ENCODE measurements around the gene SEMA3D.

The SEMA3D gene

GRCh38 chr7:85070967-85071628, 115.8 kb downstream of the SEMA3D start:
- no peak overlapping the region for H3K4me3 ChIP-seq (ENCODE audit: insufficient read depth, low read depth, low read length)
- no peaks in the 10 kb centered on the region for H3K36me3 ChIP-seq (ENCODE audit: control insufficient read depth, insufficient read depth, low read length)
- no peak overlapping the region for H3K27ac ChIP-seq (ENCODE audit: insufficient read depth, low read depth, low read length, poor library complexity, severe bottlenecking)
- H3K9me3 ChIP-seq (ENCODE audit: control insufficient read depth, low read length): no peaks in the 10 kb centered on the region
- peaks cover 7% of the 10 kb centered on the region for H3K4me1 ChIP-seq (ENCODE audit: control insufficient read depth, insufficient read depth, low read length)
- 94 to 96% methylated on average over 5 of the region's 5 CpGs for WGBS, 2 experiments
- H3K27me3 ChIP-seq (ENCODE audit: control insufficient read depth, insufficient read depth, low read length, poor library complexity, severe bottlenecking): no peaks in the 10 kb centered on the region

DNA sequence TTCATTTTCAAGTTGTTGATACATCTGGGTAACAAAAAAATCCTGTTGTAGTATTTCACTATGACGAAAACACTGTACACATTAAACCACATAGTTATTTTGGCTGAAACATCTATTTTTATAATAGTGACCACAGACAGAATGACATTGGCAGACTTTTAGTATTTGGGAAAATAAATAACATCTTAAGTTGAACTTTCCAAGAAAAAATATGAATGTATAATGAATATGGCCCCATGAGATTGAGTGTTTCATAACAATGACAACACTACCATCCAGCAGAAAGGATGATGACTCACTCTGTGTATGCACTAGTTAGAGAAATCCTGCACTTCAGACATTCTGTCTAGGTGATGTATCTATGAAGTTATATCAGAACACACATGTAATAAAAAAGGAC, 118.1 kb downstream of the SEMA3D start:
- 78% methylated on average over 1 of the region's 1 CpG; no CpG with 5 or more reads in 1 of the 2 experiments for WGBS, 2 experiments
- Histone ChIP-seq H3K36me3 (ENCODE audit: control insufficient read depth, insufficient read depth, low read length) (no peaks in the 10 kb centered on the region), H3K27me3 (ENCODE audit: control insufficient read depth, insufficient read depth, low read length, poor library complexity, severe bottlenecking) (no peaks in the 10 kb centered on the region), H3K27ac (ENCODE audit: insufficient read depth, low read depth, low read length, poor library complexity, severe bottlenecking) (no peak overlapping the region), H3K4me1 (ENCODE audit: control insufficient read depth, insufficient read depth, low read length) (peaks cover 9% of the 10 kb centered on the region), H3K4me3 (ENCODE audit: insufficient read depth, low read depth, low read length) (no peak overlapping the region), H3K9me3 (ENCODE audit: control insufficient read depth, low read length) (no peaks in the 10 kb centered on the region)

DNA sequence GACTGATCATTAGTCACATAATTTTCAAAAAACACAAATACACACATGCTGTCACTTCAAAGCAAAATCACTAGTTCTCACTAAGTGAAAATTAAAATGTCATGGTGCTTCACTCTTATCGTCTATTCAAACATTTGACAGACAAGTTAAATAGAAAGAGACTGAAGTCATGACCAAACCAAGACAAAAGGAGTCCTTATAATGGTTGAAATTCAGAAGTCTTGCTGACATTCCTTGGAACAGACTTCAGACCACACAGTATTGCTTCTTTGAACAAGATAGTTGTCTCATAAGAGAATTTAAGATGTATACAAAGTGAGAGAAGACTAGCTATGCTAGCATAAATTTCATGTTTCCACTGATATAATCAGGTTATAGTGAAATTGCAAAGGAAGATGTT, 119.5 kb downstream of the SEMA3D start:
- no peaks in the 10 kb centered on the region for H3K36me3 ChIP-seq (ENCODE audit: control insufficient read depth, insufficient read depth, low read length)
- no peaks in the 10 kb centered on the region for H3K27me3 ChIP-seq (ENCODE audit: control insufficient read depth, insufficient read depth, low read length, poor library complexity, severe bottlenecking)
- WGBS, 2 experiments: 38 to 69% methylated on average over 1 of the region's 1 CpG
- H3K4me1 ChIP-seq (ENCODE audit: control insufficient read depth, insufficient read depth, low read length): peaks cover 9% of the 10 kb centered on the region
- H3K27ac ChIP-seq (ENCODE audit: insufficient read depth, low read depth, low read length, poor library complexity, severe bottlenecking): no peak overlapping the region
- no peak overlapping the region for H3K4me3 ChIP-seq (ENCODE audit: insufficient read depth, low read depth, low read length)
- no peaks in the 10 kb centered on the region for H3K9me3 ChIP-seq (ENCODE audit: control insufficient read depth, low read length)

GRCh38 chr7:85065888-85066485, 120.9 kb downstream of the SEMA3D start:
- Histone ChIP-seq H3K4me3 (ENCODE audit: insufficient read depth, low read depth, low read length) (no peak overlapping the region), H3K27me3 (ENCODE audit: control insufficient read depth, insufficient read depth, low read length, poor library complexity, severe bottlenecking) (no peaks in the 10 kb centered on the region), H3K36me3 (ENCODE audit: control insufficient read depth, insufficient read depth, low read length) (no peaks in the 10 kb centered on the region), H3K4me1 (ENCODE audit: control insufficient read depth, insufficient read depth, low read length) (peaks cover 9% of the 10 kb centered on the region), H3K9me3 (ENCODE audit: control insufficient read depth, low read length) (no peaks in the 10 kb centered on the region), H3K27ac (ENCODE audit: insufficient read depth, low read depth, low read length, poor library complexity, severe bottlenecking) (no peak overlapping the region)

DNA sequence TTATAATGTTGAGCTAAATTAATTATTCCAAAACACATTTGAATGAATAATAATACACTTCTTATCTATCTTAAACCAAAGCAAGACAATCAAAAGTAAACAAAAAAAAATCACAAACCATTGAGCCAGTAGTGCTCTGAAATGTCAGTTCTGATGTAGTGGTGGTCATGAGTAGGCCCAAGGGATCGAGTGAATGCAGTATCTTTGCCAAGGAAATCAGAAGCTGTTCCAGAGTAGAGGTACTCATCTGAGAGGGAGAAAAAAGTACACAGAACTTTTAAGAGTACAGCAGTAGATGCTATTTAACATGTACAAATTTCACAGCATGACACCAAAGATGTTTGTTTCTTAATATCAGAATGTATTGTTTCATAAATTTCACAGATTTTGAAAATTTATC, 121.5 kb downstream of the SEMA3D start:
- H3K27ac ChIP-seq (ENCODE audit: insufficient read depth, low read depth, low read length, poor library complexity, severe bottlenecking): no peak overlapping the region
- 84 to 85% methylated on average over 1 of the region's 1 CpG for WGBS, 2 experiments

GRCh38 chr7:85062651-85063050, 124.2 kb downstream of the SEMA3D start:
- H3K4me1 ChIP-seq (ENCODE audit: control insufficient read depth, insufficient read depth, low read length): peaks cover 9% of the 10 kb centered on the region
- no peaks in the 10 kb centered on the region for H3K27me3 ChIP-seq (ENCODE audit: control insufficient read depth, insufficient read depth, low read length, poor library complexity, severe bottlenecking)
- WGBS, 2 experiments: 95 to 100% methylated on average over 1 of the region's 1 CpG
- no peaks in the 10 kb centered on the region for H3K36me3 ChIP-seq (ENCODE audit: control insufficient read depth, insufficient read depth, low read length)
- H3K9me3 ChIP-seq (ENCODE audit: control insufficient read depth, low read length): no peaks in the 10 kb centered on the region
- H3K27ac ChIP-seq (ENCODE audit: insufficient read depth, low read depth, low read length, poor library complexity, severe bottlenecking): no peak overlapping the region
- H3K4me3 ChIP-seq (ENCODE audit: insufficient read depth, low read depth, low read length): no peak overlapping the region

More for the DNA sequence above, 121.5 kb downstream of the SEMA3D start:
- Histone ChIP-seq H3K27me3 (ENCODE audit: control insufficient read depth, insufficient read depth, low read length, poor library complexity, severe bottlenecking) (no peaks in the 10 kb centered on the region), H3K4me1 (ENCODE audit: control insufficient read depth, insufficient read depth, low read length) (peaks cover 9% of the 10 kb centered on the region), H3K36me3 (ENCODE audit: control insufficient read depth, insufficient read depth, low read length) (no peaks in the 10 kb centered on the region), H3K4me3 (ENCODE audit: insufficient read depth, low read depth, low read length) (no peak overlapping the region), H3K9me3 (ENCODE audit: control insufficient read depth, low read length) (no peaks in the 10 kb centered on the region)

GRCh38 chr7:85061456-85061855, 125.4 kb downstream of the SEMA3D start:
- H3K36me3 ChIP-seq (ENCODE audit: control insufficient read depth, insufficient read depth, low read length): no peaks in the 10 kb centered on the region
- H3K9me3 ChIP-seq (ENCODE audit: control insufficient read depth, low read length): no peaks in the 10 kb centered on the region
- no peaks in the 10 kb centered on the region for H3K27me3 ChIP-seq (ENCODE audit: control insufficient read depth, insufficient read depth, low read length, poor library complexity, severe bottlenecking)
- H3K4me1 ChIP-seq (ENCODE audit: control insufficient read depth, insufficient read depth, low read length): peaks cover 4% of the 10 kb centered on the region
- H3K27ac ChIP-seq (ENCODE audit: insufficient read depth, low read depth, low read length, poor library complexity, severe bottlenecking): no peak overlapping the region
- 93 to 94% methylated on average over 2 of the region's 2 CpGs for WGBS, 2 experiments
- H3K4me3 ChIP-seq (ENCODE audit: insufficient read depth, low read depth, low read length): no peak overlapping the region

DNA sequence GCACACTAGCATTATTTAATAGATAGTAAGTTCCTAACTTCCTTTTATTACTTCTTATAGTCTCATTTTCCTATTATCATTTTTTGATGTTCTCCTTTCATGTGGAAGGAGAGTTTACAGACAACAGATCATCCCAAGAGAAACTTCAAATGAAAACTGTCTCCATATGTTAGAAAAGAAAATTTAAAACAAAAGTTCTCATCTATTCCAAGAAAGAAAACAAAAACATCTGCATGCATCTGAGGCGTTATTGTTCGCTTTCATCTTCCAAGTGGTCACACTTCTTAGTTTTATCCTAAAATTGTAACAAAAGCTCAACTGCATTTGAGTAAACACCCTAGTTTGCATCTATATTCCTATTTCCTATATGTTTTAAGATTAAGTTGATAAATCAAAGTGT, 126.2 kb downstream of the SEMA3D start:
- Histone ChIP-seq H3K9me3 (ENCODE audit: control insufficient read depth, low read length) (no peaks in the 10 kb centered on the region), H3K27ac (ENCODE audit: insufficient read depth, low read depth, low read length, poor library complexity, severe bottlenecking) (no peak overlapping the region), H3K4me3 (ENCODE audit: insufficient read depth, low read depth, low read length) (no peak overlapping the region), H3K27me3 (ENCODE audit: control insufficient read depth, insufficient read depth, low read length, poor library complexity, severe bottlenecking) (no peaks in the 10 kb centered on the region), H3K4me1 (ENCODE audit: control insufficient read depth, insufficient read depth, low read length) (no peaks in the 10 kb centered on the region), H3K36me3 (ENCODE audit: control insufficient read depth, insufficient read depth, low read length) (no peaks in the 10 kb centered on the region)
- 94 to 96% methylated on average over 2 of the region's 2 CpGs for WGBS, 2 experiments

DNA sequence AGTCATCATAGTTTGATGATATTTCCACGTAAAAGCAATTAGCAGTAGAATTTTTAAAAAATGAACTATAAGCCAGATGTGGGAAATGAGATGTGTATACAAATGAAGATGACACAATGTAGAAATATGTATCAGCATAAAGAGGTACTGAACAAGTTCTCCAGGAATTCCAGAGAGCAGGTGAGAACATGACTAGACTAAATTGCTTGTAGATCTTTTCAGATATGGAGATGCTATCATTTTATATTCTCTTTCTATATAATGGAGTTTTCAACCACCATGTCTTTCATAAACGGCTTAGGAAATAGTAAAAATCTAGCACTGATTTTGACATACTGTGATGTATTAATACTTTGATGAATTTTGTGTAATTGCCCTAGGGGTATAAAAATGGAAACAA, 130.9 kb downstream of the SEMA3D start:
- 94 to 100% methylated on average over 1 to 2 of the region's 2 CpGs for WGBS, 2 experiments
- no peak overlapping the region for H3K4me3 ChIP-seq (ENCODE audit: insufficient read depth, low read depth, low read length)
- H3K4me1 ChIP-seq (ENCODE audit: control insufficient read depth, insufficient read depth, low read length): peaks cover 17% of the 10 kb centered on the region
- no peaks in the 10 kb centered on the region for H3K36me3 ChIP-seq (ENCODE audit: control insufficient read depth, insufficient read depth, low read length)
- H3K27ac ChIP-seq (ENCODE audit: insufficient read depth, low read depth, low read length, poor library complexity, severe bottlenecking): no peak overlapping the region
- no peaks in the 10 kb centered on the region for H3K9me3 ChIP-seq (ENCODE audit: control insufficient read depth, low read length)
- H3K27me3 ChIP-seq (ENCODE audit: control insufficient read depth, insufficient read depth, low read length, poor library complexity, severe bottlenecking): no peaks in the 10 kb centered on the region

- WGBS, 2 experiments: 90% methylated on average over 2 of the region's 2 CpGs; no CpG with 5 or more reads in 1 of the 2 experiments
- H3K27me3 ChIP-seq (ENCODE audit: control insufficient read depth, insufficient read depth, low read length, poor library complexity, severe bottlenecking): no peaks in the 10 kb centered on the region
- no peaks in the 10 kb centered on the region for H3K9me3 ChIP-seq (ENCODE audit: control insufficient read depth, low read length)
Observed at GRCh38 chr7:85055196-85055595, 131.7 kb downstream of the SEMA3D start.

More at GRCh38 chr7:85055196-85055595, 131.7 kb downstream of the SEMA3D start:
- Histone ChIP-seq H3K4me3 (ENCODE audit: insufficient read depth, low read depth, low read length) (no peak overlapping the region), H3K36me3 (ENCODE audit: control insufficient read depth, insufficient read depth, low read length) (no peaks in the 10 kb centered on the region), H3K4me1 (ENCODE audit: control insufficient read depth, insufficient read depth, low read length) (peaks cover 17% of the 10 kb centered on the region), H3K27ac (ENCODE audit: insufficient read depth, low read depth, low read length, poor library complexity, severe bottlenecking) (no peak overlapping the region)

Measured in ectodermal cell (in vitro differentiated cells).